ENCODE results near the gene KRTAP4-11.
"Not testable (repeated sequence)": the region's sequence is repeated elsewhere in the genome, so short reads cannot be mapped to it uniquely, and the experiment has no call there.

DNA sequence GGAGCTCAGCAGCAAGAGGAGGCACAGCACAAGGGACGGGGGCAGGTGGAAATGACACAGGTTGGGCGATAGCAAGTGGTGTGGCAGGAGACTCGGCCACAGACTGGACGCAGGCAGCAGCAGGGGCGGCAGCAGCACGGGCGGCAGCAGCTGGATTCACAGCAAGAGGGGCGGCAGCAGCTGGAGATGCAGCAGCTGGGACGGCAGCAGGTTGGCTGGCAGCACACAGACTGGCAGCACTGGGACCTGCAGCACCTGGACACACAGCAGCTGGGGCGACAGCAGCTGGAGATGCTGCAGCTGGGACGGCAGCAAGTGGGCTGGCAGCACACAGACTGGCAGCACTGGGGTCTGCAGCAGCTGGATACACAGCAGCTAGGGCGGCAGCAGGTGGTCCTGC is 21.7 kb upstream of the KRTAP4-11 start:
- not testable (repeated sequence) for TF ChIP-seq JUND (IDR thresholded peaks at IDR 0.05; ENCODE audit: low read length); YY1 (IDR thresholded peaks at IDR 0.05; ENCODE audit: low read depth, low read length)
